PFSK-1 (cell line): ENCODE results near the gene OSBPL2.

Source experiments
- FOXP2 ChIP-seq: optimal IDR thresholded peaks from 2 replicates; pipeline ENCODE3; 2011; ENCODE audit warnings: borderline replicate concordance, control low read depth, inconsistent platforms; ENCODE audit not compliant: insufficient read depth; ENCODE audit errors: extremely low read length, extremely low read depth
- POLR2AphosphoS5 ChIP-seq: IDR thresholded peaks from 2 replicates; pipeline ENCODE4 v1.6.1; 2012; ENCODE audit warnings: low read depth, mild to moderate bottlenecking, control low read depth, low read length, moderate library complexity
- REST ChIP-seq, 2 experiments: IDR thresholded peaks; 2 replicates each; pipeline versions ENCODE4 v1.6.1 to v1.8.0; 2011 to 2012; ENCODE audit warnings: low read depth in 2 of 2, low read length in 2 of 2, control low read depth in 1 of 2, inconsistent platforms in 1 of 2, mild to moderate bottlenecking in 1 of 2, moderate library complexity in 1 of 2; ENCODE audit not compliant: insufficient read depth in 1 of 2
- SIN3A ChIP-seq: IDR thresholded peaks from 2 replicates; pipeline ENCODE4 v1.6.1; 2012; ENCODE audit warnings: mild to moderate bottlenecking, low read length, moderate library complexity, borderline replicate concordance; ENCODE audit not compliant: insufficient read depth
- TAF1 ChIP-seq: IDR thresholded peaks from 2 replicates; pipeline ENCODE4 v1.6.1; 2012; ENCODE audit warnings: low read length, control low read depth, borderline replicate concordance; ENCODE audit not compliant: insufficient read depth

- TF ChIP-seq TAF1 (no peak), POLR2AphosphoS5 (no peak), SIN3A (no peak), REST (IDR thresholded peaks at IDR 0.05; ENCODE audit: insufficient read depth in 1 of 2, low read depth in 2 of 2, low read length in 2 of 2) (no peak), FOXP2 (no peak)
Measured at GRCh38 chr20:62312662-62312977, 74.3 kb downstream of the OSBPL2 start.
